Loucy (cell line): Measurements from ENCODE around the gene TECPR1.
A peak's percentile ranks its signal among the peaks of the same experiment; 100 is the strongest.

Experiments
- H2AFZ ChIP-seq: fragments of 200-600 bp; sonication (generic); 2 replicates; pipeline ENCODE4 v1.6.0; 2016; ENCODE audit warnings: antibody characterized with exemption, mild to moderate bottlenecking, low read length, moderate library complexity
- H3F3A ChIP-seq: fragments of 200-600 bp; 2 replicates; pipeline ENCODE4 v1.6.0; 2016; ENCODE audit warnings: antibody characterized with exemption, low read depth, mild to moderate bottlenecking
- H3K27me3 ChIP-seq: fragments of 200-600 bp; sonication (generic); 2 replicates; pipeline ENCODE4 v1.6.1; 2014; ENCODE audit warnings: low read length, mild to moderate bottlenecking; ENCODE audit not compliant: insufficient read depth, poor library complexity, severe bottlenecking
- H3K36me3 ChIP-seq: fragments of 200-600 bp; sonication (generic); 2 replicates; pipeline ENCODE4 v1.6.1; 2016; ENCODE audit warnings: low read length; ENCODE audit not compliant: insufficient read depth
- H3K4me1 ChIP-seq: fragments of 200-600 bp; sonication (generic); 2 replicates; pipeline ENCODE4 v1.5.1; 2014; ENCODE audit warnings: low read length, mild to moderate bottlenecking; ENCODE audit not compliant: insufficient read depth, poor library complexity, severe bottlenecking
- H3K4me2 ChIP-seq: fragments of 200-600 bp; sonication (generic); 2 replicates; pipeline ENCODE4 v1.6.0; 2014; ENCODE audit warnings: antibody characterized with exemption, low read length, low read depth, mild to moderate bottlenecking; ENCODE audit not compliant: poor library complexity, severe bottlenecking
- H3K4me3 ChIP-seq: fragments of 200-600 bp; sonication (generic); 2 replicates; pipeline ENCODE4 v1.5.1; 2014; ENCODE audit warnings: low read length, mild to moderate bottlenecking, mixed read lengths; ENCODE audit not compliant: poor library complexity, severe bottlenecking
- H3K79me2 ChIP-seq: fragments of 200-600 bp; sonication (generic); 2 replicates; pipeline ENCODE4 v1.6.1; 2014; ENCODE audit warnings: low read length; ENCODE audit not compliant: insufficient read depth
- H3K9ac ChIP-seq: fragments of 200-600 bp; sonication (generic); 2 replicates; pipeline ENCODE4 v1.6.0; 2014; ENCODE audit warnings: mild to moderate bottlenecking, low read depth, low read length, moderate library complexity; ENCODE audit not compliant: poor library complexity, severe bottlenecking
- H3K9me2 ChIP-seq: fragments of 200-600 bp; sonication (generic); replicated peaks from 2 replicates; pipeline ENCODE4 v1.6.1; 2016; ENCODE audit warnings: low read depth, low read length, mixed read lengths
- H3K9me3 ChIP-seq: fragments of 200-600 bp; sonication (generic); 2 replicates; pipeline ENCODE4 v1.6.1; 2014; ENCODE audit warnings: mild to moderate bottlenecking, antibody characterized with exemption, low read length, low read depth; ENCODE audit not compliant: insufficient read depth
- H4K20me1 ChIP-seq: fragments of 200-600 bp; sonication (generic); 2 replicates; pipeline ENCODE4 v1.6.0; 2014; ENCODE audit warnings: antibody characterized with exemption, low read length, mild to moderate bottlenecking; ENCODE audit not compliant: insufficient read depth, poor library complexity, severe bottlenecking
- CTCF ChIP-seq: fragments of 200-600 bp; sonication (generic); conservative IDR thresholded peaks from 2 replicates; pipeline ENCODE4 v1.5.1; 2014; ENCODE audit warnings: mild to moderate bottlenecking, antibody characterized with exemption, low read length
- EZH2phosphoT487 ChIP-seq: fragments of 200-600 bp; IDR thresholded peaks from 2 replicates; pipeline ENCODE4 v1.6.1; 2018; ENCODE audit warnings: antibody characterized with exemption, mild to moderate bottlenecking, moderate library complexity, borderline replicate concordance

TECPR1 gene

DNA sequence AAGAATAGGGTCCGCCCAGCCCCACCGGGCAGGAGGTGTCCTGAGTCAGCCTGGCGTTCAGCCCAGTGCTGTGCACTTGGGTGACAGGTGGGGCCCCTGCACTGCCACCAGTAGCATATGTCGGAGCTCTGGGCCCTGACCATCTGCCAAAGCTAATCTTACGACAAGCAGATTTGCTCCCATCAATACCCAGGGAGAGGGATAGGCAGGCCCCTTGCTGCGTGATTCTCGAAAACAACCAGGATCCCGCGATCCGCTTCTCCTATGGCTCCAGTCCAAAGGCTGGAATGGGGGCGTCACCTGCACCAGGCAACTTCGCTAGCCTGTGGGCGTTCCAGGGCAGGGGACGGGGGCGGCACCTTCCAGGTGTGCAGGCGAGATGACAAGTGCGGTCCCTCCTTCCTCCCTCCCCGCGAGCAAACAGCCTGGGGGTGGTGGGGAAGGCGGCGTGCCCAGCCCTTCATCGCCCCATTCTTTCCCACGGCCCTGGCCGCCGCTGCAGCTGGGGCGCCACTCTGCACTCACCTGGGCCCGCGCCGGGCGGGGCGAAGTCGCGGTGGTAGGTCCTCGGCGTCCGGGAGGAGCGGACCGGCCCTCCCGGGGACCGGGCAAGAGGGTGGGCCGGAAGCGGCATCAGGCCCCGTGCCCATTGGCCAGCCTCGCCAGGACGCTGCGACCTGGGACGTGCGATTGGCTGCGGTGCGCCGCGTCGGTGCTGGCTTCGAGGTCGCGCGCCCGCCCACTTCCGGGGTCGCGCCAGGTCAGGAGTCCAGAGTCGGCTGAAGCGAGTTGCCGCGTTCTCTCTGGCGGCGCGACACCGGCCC, at the start of gene TECPR1:
TECPR1 (minus strand) TSS at position 632 of the 824 bp plus-strand sequence. CDS start 6,086 bp downstream, outside the sequence.
- H3K4me1 ChIP-seq = peaks cover 26% of the 10 kb centered on the region
- peak within 1 kb of the TSS; percentile 95 for H3K4me2 ChIP-seq
- no peaks in the 10 kb centered on the region for H3K9me2 ChIP-seq
- H3K4me3 ChIP-seq = peak within 1 kb of the TSS; percentile 93
- peaks cover 38% of the 10 kb centered on the region for H3K79me2 ChIP-seq
- H3F3A ChIP-seq = no peaks in the 10 kb centered on the region
- H3K36me3 ChIP-seq = no peaks in the 10 kb centered on the region
- no peaks in the 10 kb centered on the region for H3K9me3 ChIP-seq
- H4K20me1 ChIP-seq = peaks cover 16% of the 10 kb centered on the region
- H3K27me3 ChIP-seq = no peaks in the 10 kb centered on the region
- H3K9ac ChIP-seq = peak within 1 kb of the TSS; percentile 67
- H2AFZ ChIP-seq = peak within 1 kb of the TSS; percentile 91
- TF ChIP-seq EZH2phosphoT487 = no peak
- no peak for TF ChIP-seq CTCF

DNA sequence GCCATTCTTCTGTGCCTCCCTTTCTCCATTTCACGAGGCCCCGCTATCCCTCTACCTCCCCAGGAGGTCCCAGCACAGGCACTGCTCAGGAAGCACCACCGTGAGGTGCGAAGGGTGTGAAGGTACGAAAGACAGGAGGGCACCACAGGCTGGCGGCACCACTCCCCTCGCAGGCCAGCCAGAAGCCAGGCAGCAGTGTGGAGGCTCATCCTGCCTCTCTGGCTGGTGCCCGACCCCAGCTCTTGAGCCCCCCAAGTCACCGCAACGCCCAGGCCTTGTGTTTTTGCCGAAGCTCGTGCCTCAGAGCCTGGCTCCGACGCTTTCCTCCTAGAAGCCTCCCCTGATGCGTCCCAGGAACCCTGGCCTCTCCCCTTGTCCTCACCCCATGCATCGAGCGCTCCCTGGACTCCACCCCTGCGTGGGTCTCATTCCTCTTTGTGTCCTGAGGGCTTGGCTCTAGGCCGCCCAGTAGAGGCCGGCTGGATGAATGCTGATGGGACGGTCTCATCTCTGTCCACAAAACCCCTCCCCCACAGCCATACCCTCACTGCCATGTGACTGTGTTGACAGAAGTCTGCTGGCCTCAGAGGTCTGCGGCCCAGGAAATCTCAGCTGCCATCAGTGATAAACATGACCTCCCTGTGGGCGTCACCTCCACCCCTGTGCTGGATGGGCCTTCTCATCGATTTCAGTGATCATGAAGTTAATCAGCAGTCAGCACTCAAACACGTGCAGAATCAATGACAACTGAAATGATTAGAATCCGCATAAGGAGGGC, 48.8 kb upstream of the TECPR1 start:
- no peak overlapping the region for H3K4me2 ChIP-seq
- H3K9me3 ChIP-seq = no peaks in the 10 kb centered on the region
- no peaks in the 10 kb centered on the region for H4K20me1 ChIP-seq
- no peaks in the 10 kb centered on the region for H3K9me2 ChIP-seq
- no peak overlapping the region for H2AFZ ChIP-seq
- H3K9ac ChIP-seq = no peak overlapping the region
- no peaks in the 10 kb centered on the region for H3K36me3 ChIP-seq
- TF ChIP-seq EZH2phosphoT487 = no peak
- no peak for TF ChIP-seq CTCF
- H3K4me1 ChIP-seq = no peaks in the 10 kb centered on the region
- no peaks in the 10 kb centered on the region for H3F3A ChIP-seq
- no peaks in the 10 kb centered on the region for H3K79me2 ChIP-seq
- no peaks in the 10 kb centered on the region for H3K27me3 ChIP-seq
- H3K4me3 ChIP-seq = no peak overlapping the region

DNA sequence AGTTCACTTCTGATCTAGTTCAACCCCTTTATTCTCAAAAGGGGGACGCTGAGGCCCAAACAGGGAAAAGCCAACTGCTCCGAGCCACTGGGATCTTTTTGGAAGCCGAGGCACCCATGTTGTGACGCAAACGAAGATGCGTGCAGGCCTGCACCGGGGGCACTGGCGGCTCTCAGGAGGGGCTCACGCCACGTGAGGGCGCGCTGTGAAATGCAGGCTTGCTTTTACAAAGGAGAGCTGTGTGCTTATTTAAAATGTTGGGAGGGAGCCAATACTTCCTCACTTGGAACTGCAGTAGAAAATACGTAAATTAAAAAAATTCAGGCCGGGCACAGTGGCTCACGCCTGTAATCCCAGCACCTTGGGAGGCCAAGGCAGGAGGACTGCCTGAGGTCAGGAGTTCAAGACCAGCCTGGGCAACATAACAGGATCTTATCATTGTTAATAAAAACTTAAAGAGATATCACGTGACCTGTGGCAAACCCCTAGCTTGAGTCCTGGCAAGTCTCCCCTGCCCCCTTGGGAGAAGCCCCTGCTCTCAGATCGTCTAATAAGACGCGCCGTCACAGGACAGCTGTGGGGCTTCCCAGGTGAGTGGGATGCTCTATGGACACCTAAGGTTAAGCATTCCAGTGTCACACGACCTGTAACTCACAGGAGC, 45.7 kb upstream of the TECPR1 start:
- no peaks in the 10 kb centered on the region for H3K9me2 ChIP-seq
- no peaks in the 10 kb centered on the region for H3K9me3 ChIP-seq
- H4K20me1 ChIP-seq = no peaks in the 10 kb centered on the region
- no peak overlapping the region for H3K4me2 ChIP-seq
- no peaks in the 10 kb centered on the region for H3K4me1 ChIP-seq
- H3F3A ChIP-seq = no peaks in the 10 kb centered on the region
- no peak overlapping the region for H3K4me3 ChIP-seq
- no peak overlapping the region for H3K9ac ChIP-seq
- H3K79me2 ChIP-seq = no peaks in the 10 kb centered on the region
- no peak for TF ChIP-seq EZH2phosphoT487
- TF ChIP-seq CTCF = no peak
- H3K36me3 ChIP-seq = no peaks in the 10 kb centered on the region
- no peaks in the 10 kb centered on the region for H3K27me3 ChIP-seq
- no peak overlapping the region for H2AFZ ChIP-seq
